Left cardiac atrium (tissue), 4 donors: ENCODE measurements around the gene SMC2. TPM values are rescaled to one million over a fixed set of nuclear protein-coding genes. Genes with fewer than 3 reads are reported as not detected.
A peak's percentile ranks its signal among the peaks of the same experiment; 100 is the strongest.

Experiments
- ATAC-seq, 2 donors: fragments of 200-7000 bp; cut with Tn5 transposase; one replicate each; pipeline ENCODE4 v1.9.1; 2020; ENCODE audit warnings: mild to moderate bottlenecking in 2 of 2, moderate library complexity in 2 of 2
- DNase-seq: peaks from one replicate; pipeline ENCODE4 v3.0.0-alpha.2; 2020
- intact Hi-C, 2 donors: fragments of 100-400 bp; cut with DNase I; formaldehyde crosslinking; loops; one replicate each; pipeline versions ENCODE4 v1.14.1 to v1.15.1; 2022 to 2023
- long read RNA-seq: library from polyadenylated mRNA; unstranded; transcript quantifications from one replicate; pipeline ENCODE4 v2.0.0, GENCODE V29; 2021
- total RNA-seq, 2 donors: library from RNA; stranded (reverse); fragmentation: NEBNext Ultra II Directional; extraction: Animal tissue kit (Norgen Biotek cat#: 25700); gene quantifications; one replicate each; pipeline ENCODE4 v1.2.1, GENCODE V29; 2021
- donor health status: DM: no; HTN: yes; CAD: no.
- donor health status: DM: no; HTN: yes; CAD: no; lungs with severe emphysema.
- donor health status: DM: yes; HTN: yes; CAD: no.
- donor health status: Dilated cardiomyopathy.

Gene SMC2
- 10 to 100 TPM; 10.6 to 11.3 TPM for total RNA-seq
- long read RNA-seq, partial matches to known transcripts, result 10 of 11 reads
- long read RNA-seq, other reads (novel, unspliced or antisense), result 1 of 11 reads

- peak; percentile 96 for DNase-seq
- intact Hi-C loops, result no loop called here
- ATAC-seq, result peak; percentile 97 to 99
These were observed at the start of gene SMC2 for GRCh38 chr9:104093647-104094533. Gene SMC2 (plus strand): TSS chr9:104094309. CDS start chr9:104095385, 1,076 bp downstream.

- intact Hi-C loops, result no loop called here
- DNase-seq (no peak), ATAC-seq (no peak)
These were observed 25.6 kb upstream of the SMC2 start for GRCh38 chr9:104068546-104068945.

GRCh38 chr9:104069288-104069687 is 24.8 kb upstream of the SMC2 start:
- no peak for DNase-seq
- intact Hi-C loops, result no loop called here
- ATAC-seq, result no peak

GRCh38 chr9:104071589-104071988 is 22.5 kb upstream of the SMC2 start:
- intact Hi-C loops, result no loop called here
- DNase-seq, result no peak
- no peak for ATAC-seq

GRCh38 chr9:104073098-104073769 is 20.9 kb upstream of the SMC2 start:
- no peak for DNase-seq
- peak; percentile 13 to 67 for ATAC-seq
- intact Hi-C loops, result no loop called here

- DNase-seq, result no peak
- ATAC-seq, result peak in 1 of 2 donors; percentile 28
- intact Hi-C loops, result no loop called here
These were observed 20.4 kb upstream of the SMC2 start for GRCh38 chr9:104073770-104074133.

GRCh38 chr9:104074876-104075275 is 19.2 kb upstream of the SMC2 start:
- ATAC-seq (peak; percentile 58 to 92), DNase-seq (no peak)
- intact Hi-C loops, result no loop called here

GRCh38 chr9:104075801-104076753 is 18.0 kb upstream of the SMC2 start:
- no peak for DNase-seq
- intact Hi-C loops, result no loop called here
- ATAC-seq, result peak in 1 of 2 donors; percentile 77

GRCh38 chr9:104078596-104078995 is 15.5 kb upstream of the SMC2 start:
- DNase-seq (no peak), ATAC-seq (no peak)
- intact Hi-C loops, result no loop called here

- DNase-seq, result no peak
- intact Hi-C loops, result no loop called here
These were observed 13.1 kb upstream of the SMC2 start for GRCh38 chr9:104080983-104081382.

GRCh38 chr9:104082168-104082567 is 11.9 kb upstream of the SMC2 start:
- intact Hi-C loops, result no loop called here
- no peak for ATAC-seq
- DNase-seq, result no peak

More at GRCh38 chr9:104080983-104081382, 13.1 kb upstream of the SMC2 start:
- no peak for ATAC-seq

- intact Hi-C loops, result no loop called here
- no peak for ATAC-seq
These were observed 8.6 kb upstream of the SMC2 start for GRCh38 chr9:104085525-104085924.

GRCh38 chr9:104087894-104088293 is 6.2 kb upstream of the SMC2 start:
- ATAC-seq, result no peak
- intact Hi-C loops, result no loop called here
- no peak for DNase-seq

More at GRCh38 chr9:104085525-104085924, 8.6 kb upstream of the SMC2 start:
- DNase-seq, result no peak

- intact Hi-C loops, result no loop called here
- no peak for ATAC-seq
- DNase-seq, result no peak
These were observed 5.7 kb upstream of the SMC2 start for GRCh38 chr9:104088416-104088815.

GRCh38 chr9:104090578-104090977 is 3.5 kb upstream of the SMC2 start:
- ATAC-seq (no peak), DNase-seq (no peak)
- intact Hi-C loops, result no loop called here

- DNase-seq, result no peak
- intact Hi-C loops, result no loop called here
- no peak for ATAC-seq
These were observed 3.0 kb upstream of the SMC2 start for GRCh38 chr9:104091116-104091515.

GRCh38 chr9:104091708-104092107 is 2.4 kb upstream of the SMC2 start:
- ATAC-seq (peak; percentile 10 to 21), DNase-seq (no peak)
- intact Hi-C loops, result no loop called here

- DNase-seq (no peak), ATAC-seq (no peak)
- intact Hi-C loops, result no loop called here
These were observed 1.9 kb upstream of the SMC2 start for GRCh38 chr9:104092192-104092591.

GRCh38 chr9:104092875-104093600 is 1.1 kb upstream of the SMC2 start:
- intact Hi-C loops, result no loop called here
- DNase-seq, result no peak
- no peak for ATAC-seq
